Mucosa of descending colon (tissue), 3 donors: Measurements from ENCODE around the gene GOSR2. TPM values are rescaled to one million over a fixed set of nuclear protein-coding genes. Genes with fewer than 3 reads are reported as not detected.
"Not testable (repeated sequence)": the region's sequence is repeated elsewhere in the genome, so short reads cannot be mapped to it uniquely, and the experiment has no call there.

Experiments used
- ATAC-seq: fragments of 200-7000 bp; cut with Tn5 transposase; one replicate; pipeline ENCODE4 v1.9.1; 2020; ENCODE audit warnings: mild to moderate bottlenecking, moderate library complexity
- DNase-seq, 3 donors: peaks; one replicate each; pipeline ENCODE4 v3.0.0-alpha.2; 2020
- H3K36me3 ChIP-seq: fragments of 200-600 bp; one replicate; pipeline ENCODE4 v1.8.0; 2021; ENCODE audit warnings: low read depth, mild to moderate bottlenecking
- H3K4me1 ChIP-seq: fragments of 200-600 bp; one replicate; pipeline ENCODE4 v1.8.0; 2021; ENCODE audit warnings: low read depth, mild to moderate bottlenecking
- H3K4me3 ChIP-seq: fragments of 200-600 bp; one replicate; pipeline ENCODE4 v1.8.0; 2021; ENCODE audit warnings: mild to moderate bottlenecking
- H3K9me3 ChIP-seq: fragments of 200-600 bp; one replicate; pipeline ENCODE4 v1.8.0; 2021; ENCODE audit warnings: mild to moderate bottlenecking
- CTCF ChIP-seq: fragments of 200-600 bp; IDR thresholded peaks from one replicate; pipeline ENCODE4 v1.8.0; 2022; ENCODE audit warnings: antibody characterized with exemption, mild to moderate bottlenecking
- intact Hi-C, 2 donors: fragments of 100-400 bp; cut with DNase I in 1 of 2; cut with micrococcal nuclease in 1 of 2; formaldehyde crosslinking; loops; one replicate each; pipeline versions ENCODE4 v1.11.0 to v1.11.1; 2022; cut with DNase I, micrococcal nuclease
- total RNA-seq, 3 donors: library from RNA; stranded (reverse); fragmentation: NEBNext Ultra II Directional in 2 of 3; extraction: Animal tissue kit (Norgen Biotek cat#: 25700) in 2 of 3; gene quantifications; one replicate each; pipeline versions ENCODE4 v1.2.1 to v1.2.4, GENCODE V29; 2021 to 2023
- donor health status: DM: no; HTN: no; CAD: no; lungs with moderate emphysema.
- donor health status: DM: no; HTN: no; CAD: no.
- donor health status: DM: no; HTN: yes; CAD: no.

GOSR2 gene
- total RNA-seq, 3 donors from 2014 or later = 53.7 to 56.5 (median 55.0) TPM

GRCh38 chr17:46982577-46982976 lies 59.6 kb downstream of the GOSR2 start:
- Histone ChIP-seq H3K9me3 (no peaks in the 10 kb centered on the region), H3K4me1 (peaks cover 14% of the 10 kb centered on the region), H3K36me3 (no peaks in the 10 kb centered on the region), H3K4me3 (no peak overlapping the region)
- no peak for ATAC-seq
- intact Hi-C loops = no loop called here
- no peak for TF ChIP-seq CTCF
- DNase-seq = no peak

GRCh38 chr17:46983782-46984181 lies 60.8 kb downstream of the GOSR2 start:
- TF ChIP-seq CTCF = no peak
- Histone ChIP-seq H3K4me3 (no peak overlapping the region), H3K4me1 (peaks cover 7% of the 10 kb centered on the region), H3K9me3 (no peaks in the 10 kb centered on the region), H3K36me3 (no peaks in the 10 kb centered on the region)
- no peak for DNase-seq
- no peak for ATAC-seq
- intact Hi-C loops = no loop called here

- ATAC-seq (peak; percentile 70), DNase-seq (peak in 2 of 3 donors; percentile 36 to 41)
- H3K4me3 ChIP-seq = no peak overlapping the region
- intact Hi-C loops = no loop called here
- TF ChIP-seq CTCF = no peak
- peaks cover 2% of the 10 kb centered on the region for H3K4me1 ChIP-seq
- no peaks in the 10 kb centered on the region for H3K36me3 ChIP-seq
- no peaks in the 10 kb centered on the region for H3K9me3 ChIP-seq
Observed at GRCh38 chr17:46984341-46984740, 61.4 kb downstream of the GOSR2 start.

- Histone ChIP-seq H3K4me3 (no peak overlapping the region), H3K9me3 (no peaks in the 10 kb centered on the region), H3K36me3 (no peaks in the 10 kb centered on the region), H3K4me1 (no peaks in the 10 kb centered on the region)
- intact Hi-C loops = no loop called here
- peak in 2 of 3 donors; percentile 52 to 80 for DNase-seq
- no peak for TF ChIP-seq CTCF
- peak; percentile 92 for ATAC-seq
Observed at GRCh38 chr17:46984892-46985291, 61.9 kb downstream of the GOSR2 start.

- intact Hi-C loops = no loop called here
- Histone ChIP-seq H3K36me3 (no peaks in the 10 kb centered on the region), H3K4me3 (no peak overlapping the region), H3K9me3 (no peaks in the 10 kb centered on the region), H3K4me1 (no peaks in the 10 kb centered on the region)
- ATAC-seq = no peak
- no peak for TF ChIP-seq CTCF
- DNase-seq = no peak
Observed at GRCh38 chr17:46986366-46986765, 63.4 kb downstream of the GOSR2 start.

- intact Hi-C loops, ATAC-seq: not testable (repeated sequence)
Observed at GRCh38 chr17:46987927-46988326, 65.0 kb downstream of the GOSR2 start.

More at GRCh38 chr17:46987927-46988326, 65.0 kb downstream of the GOSR2 start:
- H3K36me3 ChIP-seq, H3K4me1 ChIP-seq, H3K9me3 ChIP-seq, DNase-seq, H3K4me3 ChIP-seq: not testable (repeated sequence)
